Subcutaneous preadipocyte (primary cell): Measurements from ENCODE around the gene ALDH7A1. TPM values are rescaled to one million over a fixed set of nuclear protein-coding genes. Genes with fewer than 3 reads are reported as not detected.

Experiments
- small RNA-seq: library from RNA; depleted of rRNA; stranded (forward); fragments of <200 nt; gene quantifications from one replicate; pipeline ENCODE3, GENCODE V24; 2012
- total RNA-seq: library from RNA; depleted of rRNA; stranded (reverse); fragments of >200 nt; gene quantifications from 2 replicates; pipeline ENCODE4 v1.2.3, GENCODE V29; 2012

Gene ALDH7A1
- 25.4 and 28.3 TPM in 2 replicates for total RNA-seq

DNA sequence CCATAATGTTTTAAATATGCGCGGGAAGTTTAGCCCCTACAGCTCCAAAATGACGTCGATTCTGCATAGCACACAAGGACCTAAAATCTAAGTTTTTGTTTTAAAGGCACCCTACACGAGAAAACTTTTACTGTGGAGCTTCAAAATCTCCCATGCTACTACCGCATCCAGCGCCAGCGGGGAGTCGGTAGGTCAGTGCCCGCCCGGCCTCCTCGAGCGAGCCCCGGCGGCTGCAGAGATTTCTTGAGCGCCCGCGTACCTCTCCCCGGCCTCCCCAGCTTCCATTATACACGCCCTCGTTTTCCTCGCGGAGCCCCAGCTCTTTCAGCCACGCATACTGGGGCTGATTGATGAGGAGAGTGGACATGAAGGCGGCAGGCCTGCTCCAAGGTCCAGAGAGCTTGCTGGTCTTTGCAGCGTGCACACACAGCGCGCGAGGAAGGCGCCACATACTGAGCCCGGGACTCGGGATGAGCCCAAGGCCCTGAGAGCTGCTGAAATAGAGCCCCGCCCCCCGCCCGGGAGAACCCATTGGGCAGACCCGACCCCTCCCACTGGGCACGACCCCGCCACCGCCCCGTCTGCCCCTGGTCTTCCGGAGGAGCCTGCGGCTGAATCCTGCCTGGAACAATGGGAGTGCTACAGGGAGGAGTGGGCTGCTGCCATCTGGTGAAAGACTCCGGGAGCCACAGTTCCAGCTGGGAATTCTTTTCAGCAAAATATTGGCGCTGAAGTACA, at the start of gene ALDH7A1:
ALDH7A1 (minus strand) TSS at position 472 of the 738 bp plus-strand sequence; CDS start at position 451, 21 bp downstream.

DNA sequence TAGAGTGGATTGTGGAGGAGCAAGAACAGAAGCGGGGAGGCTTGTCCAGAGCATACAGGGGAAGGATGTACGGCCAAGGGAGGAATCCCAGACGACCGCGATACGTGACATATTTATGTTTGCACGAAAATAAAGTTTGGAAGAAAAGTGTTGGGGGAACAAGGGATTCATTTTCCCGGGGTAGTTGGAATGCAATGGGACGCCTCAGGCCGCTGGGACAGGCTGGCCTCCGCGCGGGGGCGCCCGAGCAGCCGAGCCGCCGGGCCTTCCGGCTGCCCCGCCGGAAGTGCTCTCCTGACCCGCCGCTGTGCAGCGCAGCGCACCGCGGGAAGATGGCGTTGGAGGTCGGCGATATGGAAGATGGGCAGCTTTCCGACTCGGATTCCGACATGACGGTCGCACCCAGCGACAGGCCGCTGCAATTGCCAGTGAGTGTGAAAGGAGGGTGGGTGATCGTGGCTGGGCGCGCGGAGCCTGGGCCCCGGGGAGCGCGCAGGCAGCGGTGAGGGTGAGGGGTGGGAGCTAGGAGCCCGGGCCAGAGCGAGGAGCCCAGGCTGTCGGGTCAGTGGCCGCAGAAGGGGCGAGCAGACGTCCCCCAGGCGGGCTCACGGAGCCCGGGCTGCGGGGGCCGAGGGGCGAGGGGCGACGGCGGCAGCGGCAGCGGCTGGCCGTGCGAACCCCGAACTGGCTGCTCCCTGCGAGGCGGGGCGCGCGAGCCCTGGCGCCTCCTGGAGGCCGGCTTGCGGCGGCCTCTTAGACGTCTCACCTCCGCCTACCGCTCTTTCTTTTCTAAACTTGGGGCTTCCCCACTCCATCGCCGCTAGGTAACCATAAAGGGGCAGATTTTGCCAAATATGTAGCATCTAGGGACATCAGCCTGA, 5.9 kb upstream of the ALDH7A1 start, which contains the start of gene PHAX:
PHAX (plus strand) TSS at position 317 of the 881 bp plus-strand sequence; CDS start at position 333, 16 bp downstream.

Small RNAs within 50 kb of the gene (small RNA-seq; reads per million reads assigned to genes)
- gene RNU6-290P = not detected

Other genes starting within 250 kb of the ALDH7A1 start
- 5.9 and 6.1 TPM in 2 replicates for gene GRAMD2B, start 171.8 kb downstream of the ALDH7A1 start, total RNA-seq
- 36.7 and 44.2 TPM in 2 replicates for gene PHAX, start 5.7 kb upstream of the ALDH7A1 start, total RNA-seq
- gene LMNB1, start 181.9 kb upstream of the ALDH7A1 start, total RNA-seq = 48.1 and 95.8 TPM in 2 replicates